Spleen (tissue), 7 donors: Measurements from ENCODE around the gene ALDH2.

Experiments used
- POLR2A ChIP-seq, 3 donors: fragments of 450-650 bp; IDR thresholded peaks; one replicate each; pipeline ENCODE4 v1.5.1; 2017; ENCODE audit warnings: antibody characterized with exemption in 3 of 3, mild to moderate bottlenecking in 1 of 3
- POLR2AphosphoS5 ChIP-seq, 3 donors: sonication (generic); formaldehyde crosslinking; IDR thresholded peaks; one replicate each; pipeline ENCODE4 v1.5.1; 2017; ENCODE audit warnings: antibody characterized with exemption in 3 of 3
- TF ChIP-seq, protein P1 (sequence below), 11 experiments: fragments of 200-600 bp in 7 of 11; fragments of 450-650 bp in 4 of 11; sonication (generic) in 4 of 11; IDR thresholded peaks in 8 of 11; conservative IDR thresholded peaks in 3 of 11; 1 replicate in 7 of 11; 2 replicates in 4 of 11; pipeline versions ENCODE4 v1.4.0 to v1.8.0; 2016 to 2021; ENCODE audit warnings: antibody characterized with exemption in 11 of 11, inconsistent platforms in 4 of 11, mild to moderate bottlenecking in 1 of 11
- donor health status: DM: no; HTN: no; CAD: no; lungs with moderate emphysema.
- donor health status: DM: no; HTN: no; CAD: no.
- donor health status: DM: no; HTN: no; CAD: no.

DNA sequence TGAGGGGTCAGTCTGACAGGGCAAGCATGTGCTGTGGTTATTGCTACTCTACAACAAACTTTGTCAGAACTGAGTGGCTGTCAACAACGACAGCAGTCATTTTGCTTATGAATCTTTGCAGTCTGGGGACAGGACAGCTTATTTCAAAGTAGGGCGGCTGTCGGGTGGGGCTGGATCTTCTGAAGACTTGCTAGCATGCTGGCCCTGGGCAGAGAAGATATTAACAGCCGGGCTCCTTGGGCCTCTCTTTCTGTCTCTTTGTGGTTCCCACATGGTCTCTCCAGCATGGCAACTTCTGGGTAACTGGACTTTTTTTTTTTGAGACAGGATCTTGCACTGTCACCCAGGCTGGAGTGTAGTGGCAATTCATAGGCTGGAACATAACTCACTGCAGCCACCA, 33.9 kb upstream of the ALDH2 start:
- TF ChIP-seq, protein P1, sequence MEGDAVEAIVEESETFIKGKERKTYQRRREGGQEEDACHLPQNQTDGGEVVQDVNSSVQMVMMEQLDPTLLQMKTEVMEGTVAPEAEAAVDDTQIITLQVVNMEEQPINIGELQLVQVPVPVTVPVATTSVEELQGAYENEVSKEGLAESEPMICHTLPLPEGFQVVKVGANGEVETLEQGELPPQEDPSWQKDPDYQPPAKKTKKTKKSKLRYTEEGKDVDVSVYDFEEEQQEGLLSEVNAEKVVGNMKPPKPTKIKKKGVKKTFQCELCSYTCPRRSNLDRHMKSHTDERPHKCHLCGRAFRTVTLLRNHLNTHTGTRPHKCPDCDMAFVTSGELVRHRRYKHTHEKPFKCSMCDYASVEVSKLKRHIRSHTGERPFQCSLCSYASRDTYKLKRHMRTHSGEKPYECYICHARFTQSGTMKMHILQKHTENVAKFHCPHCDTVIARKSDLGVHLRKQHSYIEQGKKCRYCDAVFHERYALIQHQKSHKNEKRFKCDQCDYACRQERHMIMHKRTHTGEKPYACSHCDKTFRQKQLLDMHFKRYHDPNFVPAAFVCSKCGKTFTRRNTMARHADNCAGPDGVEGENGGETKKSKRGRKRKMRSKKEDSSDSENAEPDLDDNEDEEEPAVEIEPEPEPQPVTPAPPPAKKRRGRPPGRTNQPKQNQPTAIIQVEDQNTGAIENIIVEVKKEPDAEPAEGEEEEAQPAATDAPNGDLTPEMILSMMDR (IDR thresholded peaks at IDR 0.05 in 8 of 11, conservative IDR thresholded peaks at IDR 0.05 in 3 of 11) = no peak
- no peak for TF ChIP-seq POLR2A (IDR thresholded peaks at IDR 0.05)
- TF ChIP-seq POLR2AphosphoS5 (IDR thresholded peaks at IDR 0.05) = no peak
